Sigmoid colon (tissue), 7 donors: ENCODE results near the gene FCRLB. TPM values are rescaled to one million over a fixed set of nuclear protein-coding genes. Genes with fewer than 3 reads are reported as not detected.

Experiments used
- DNase-seq: peaks from one replicate; pipeline ENCODE4 v3.0.0-alpha.2; 2019
- H3K27ac ChIP-seq, 4 donors: fragments of 200-600 bp; sonication (generic); one replicate each; pipeline ENCODE4 v1.5.1; 2016 to 2019; ENCODE audit warnings: mild to moderate bottlenecking in 1 of 4
- H3K27me3 ChIP-seq, 3 donors: fragments of 200-600 bp; sonication (generic); one replicate each; pipeline ENCODE4 v1.5.1; 2019; ENCODE audit warnings: mild to moderate bottlenecking in 1 of 3
- H3K36me3 ChIP-seq, 4 donors: fragments of 200-600 bp; sonication (generic); one replicate each; pipeline ENCODE4 v1.5.1; 2016 to 2019
- H3K4me1 ChIP-seq, 4 donors: fragments of 200-600 bp; sonication (generic); one replicate each; pipeline ENCODE4 v1.5.1; 2017 to 2019
- H3K4me3 ChIP-seq, 4 donors: fragments of 200-600 bp; sonication (generic); one replicate each; pipeline ENCODE4 v1.5.1; 2017 to 2019; ENCODE audit warnings: mild to moderate bottlenecking in 2 of 4, moderate library complexity in 1 of 4
- H3K9me3 ChIP-seq, 4 donors: fragments of 200-600 bp in 3 of 4; sonication (generic) in 3 of 4; one replicate each; pipeline versions ENCODE4 v1.5.1 to v1.6.1; 2013 to 2019
- EP300 ChIP-seq, 4 donors: sonication (generic); formaldehyde crosslinking; IDR thresholded peaks; one replicate each; pipeline ENCODE4 v1.6.1; 2017; ENCODE audit warnings: antibody characterized with exemption in 4 of 4
- POLR2A ChIP-seq, 2 donors: fragments of 450-650 bp; IDR thresholded peaks; one replicate each; pipeline ENCODE4 v1.6.1; 2016; ENCODE audit warnings: antibody characterized with exemption in 2 of 2, mild to moderate bottlenecking in 2 of 2, moderate library complexity in 2 of 2
- POLR2AphosphoS5 ChIP-seq, 4 donors: sonication (generic); formaldehyde crosslinking; IDR thresholded peaks; one replicate each; pipeline ENCODE4 v1.6.1; 2017; ENCODE audit warnings: antibody characterized with exemption in 4 of 4
- WGBS, 2 donors: extraction: QIAGEN DNeasy Blood & Tissue Kit; methylation state at CpG; one replicate each; pipeline ENCODE4 v1.1.7; 2013; 5-methylcytosine and 5-hydroxymethylcytosine counted together
- intact Hi-C: fragments of 100-400 bp; cut with DNase I; formaldehyde crosslinking; loops from one replicate; pipeline ENCODE4 v1.15.1; 2023
- polyA plus RNA-seq, 3 donors: library from polyadenylated mRNA; stranded (reverse); fragments of 200-250 nt; gene quantifications; one replicate each; pipeline ENCODE4 v1.2.3, GENCODE V29; 2013
- total RNA-seq, 4 donors: library from RNA; depleted of rRNA; stranded (reverse); fragments of >200 nt; gene quantifications; one replicate each; pipeline ENCODE4 v1.1.0, GENCODE V29; 2016
- TF ChIP-seq, protein P1 (sequence below), 4 experiments: fragments of 450-650 bp in 3 of 4; fragments of 200-600 bp in 1 of 4; IDR thresholded peaks; one replicate each; pipeline ENCODE4 v1.5.1; 2016 to 2019; ENCODE audit warnings: antibody characterized with exemption in 4 of 4, mild to moderate bottlenecking in 3 of 4, moderate library complexity in 2 of 4
- donor health status: healthy with polysubstance abuse.
- donor health status: Bipolar disorder and iron deficiency.
- donor health status: healthy.

FCRLB gene
- total and polyA plus RNA-seq, 7 donors, result 0.23 to 0.95 (median 0.82) TPM; not detected in 2

- no peaks in the 10 kb centered on the region for H3K36me3 ChIP-seq
- no peak overlapping the region for H3K4me3 ChIP-seq
- WGBS, 2 donors, result 79 to 90% methylated on average over 2 of the region's 2 CpGs
- H3K27ac ChIP-seq, result no peak overlapping the region
- intact Hi-C loops, result no loop called here
- H3K27me3 ChIP-seq, result no peaks in the 10 kb centered on the region
- H3K4me1 ChIP-seq, result no peaks in the 10 kb centered on the region
- TF ChIP-seq POLR2A (IDR thresholded peaks at IDR 0.05) (no peak), POLR2AphosphoS5 (IDR thresholded peaks at IDR 0.05) (no peak), EP300 (IDR thresholded peaks at IDR 0.05) (no peak)
- TF ChIP-seq, protein P1, sequence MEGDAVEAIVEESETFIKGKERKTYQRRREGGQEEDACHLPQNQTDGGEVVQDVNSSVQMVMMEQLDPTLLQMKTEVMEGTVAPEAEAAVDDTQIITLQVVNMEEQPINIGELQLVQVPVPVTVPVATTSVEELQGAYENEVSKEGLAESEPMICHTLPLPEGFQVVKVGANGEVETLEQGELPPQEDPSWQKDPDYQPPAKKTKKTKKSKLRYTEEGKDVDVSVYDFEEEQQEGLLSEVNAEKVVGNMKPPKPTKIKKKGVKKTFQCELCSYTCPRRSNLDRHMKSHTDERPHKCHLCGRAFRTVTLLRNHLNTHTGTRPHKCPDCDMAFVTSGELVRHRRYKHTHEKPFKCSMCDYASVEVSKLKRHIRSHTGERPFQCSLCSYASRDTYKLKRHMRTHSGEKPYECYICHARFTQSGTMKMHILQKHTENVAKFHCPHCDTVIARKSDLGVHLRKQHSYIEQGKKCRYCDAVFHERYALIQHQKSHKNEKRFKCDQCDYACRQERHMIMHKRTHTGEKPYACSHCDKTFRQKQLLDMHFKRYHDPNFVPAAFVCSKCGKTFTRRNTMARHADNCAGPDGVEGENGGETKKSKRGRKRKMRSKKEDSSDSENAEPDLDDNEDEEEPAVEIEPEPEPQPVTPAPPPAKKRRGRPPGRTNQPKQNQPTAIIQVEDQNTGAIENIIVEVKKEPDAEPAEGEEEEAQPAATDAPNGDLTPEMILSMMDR (IDR thresholded peaks at IDR 0.05), result no peak
- H3K9me3 ChIP-seq, result no peaks in the 10 kb centered on the region
- DNase-seq, result no peak
Observed at GRCh38 chr1:161707503-161707902, 13.8 kb upstream of the FCRLB start.

DNA sequence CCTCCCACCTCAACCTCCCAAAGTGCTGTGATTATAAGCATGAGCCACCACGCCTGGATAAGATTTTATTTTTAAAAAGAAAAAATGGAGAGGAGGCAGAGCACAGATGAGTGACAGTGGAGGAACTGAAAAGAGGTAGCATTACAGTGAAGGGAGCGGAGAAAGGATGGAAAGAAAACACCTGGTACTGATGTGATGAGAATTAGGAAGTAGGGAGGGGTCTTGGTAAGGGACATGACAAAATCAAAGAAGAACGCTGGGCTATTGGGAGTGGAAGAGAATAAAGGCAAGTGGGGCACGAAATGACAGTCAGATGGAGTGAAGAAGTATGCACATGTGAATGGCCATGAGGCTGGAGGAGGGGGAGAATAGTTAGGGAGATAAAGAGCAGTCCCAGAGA lies 12.0 kb upstream of the FCRLB start:
- WGBS, 2 donors, result 68 to 78% methylated on average over 4 of the region's 4 CpGs
- intact Hi-C loops, result no loop called here

DNA sequence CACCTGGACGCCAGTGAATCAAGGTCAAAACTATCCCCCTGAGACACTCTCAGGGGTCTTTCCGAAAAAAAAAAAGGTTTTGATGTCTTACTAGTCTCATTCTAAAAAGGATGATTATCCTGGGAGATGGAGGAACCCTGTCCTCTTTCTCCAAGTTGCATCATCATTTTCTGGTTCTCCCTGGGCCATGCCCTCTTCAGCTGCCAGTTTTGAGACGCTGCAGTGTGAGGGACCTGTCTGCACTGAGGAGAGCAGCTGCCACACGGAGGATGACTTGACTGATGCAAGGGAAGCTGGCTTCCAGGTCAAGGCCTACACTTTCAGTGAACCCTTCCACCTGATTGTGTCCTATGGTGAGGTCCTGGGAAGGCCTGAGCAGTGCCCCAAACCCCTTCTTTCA lies 10.8 kb upstream of the FCRLB start:
- Histone ChIP-seq H3K4me1 (no peaks in the 10 kb centered on the region), H3K27me3 (no peaks in the 10 kb centered on the region), H3K36me3 (no peaks in the 10 kb centered on the region), H3K9me3 (no peaks in the 10 kb centered on the region), H3K4me3 (no peak overlapping the region), H3K27ac (no peak overlapping the region)
- DNase-seq, result no peak
- 87 to 88% methylated on average over 4 of the region's 4 CpGs for WGBS, 2 donors
- intact Hi-C loops, result no loop called here
- TF ChIP-seq EP300 (IDR thresholded peaks at IDR 0.05) (no peak), POLR2A (IDR thresholded peaks at IDR 0.05) (no peak), POLR2AphosphoS5 (IDR thresholded peaks at IDR 0.05) (no peak)
- TF ChIP-seq, protein P1 (IDR thresholded peaks at IDR 0.05), result no peak

More for the DNA sequence above, 12.0 kb upstream of the FCRLB start:
- H3K4me1 ChIP-seq, result no peaks in the 10 kb centered on the region
- no peak for DNase-seq
- H3K27ac ChIP-seq, result no peak overlapping the region
- no peak overlapping the region for H3K4me3 ChIP-seq
- H3K9me3 ChIP-seq, result no peaks in the 10 kb centered on the region
- no peaks in the 10 kb centered on the region for H3K27me3 ChIP-seq
- TF ChIP-seq POLR2AphosphoS5 (IDR thresholded peaks at IDR 0.05), result no peak
- TF ChIP-seq, protein P1 (IDR thresholded peaks at IDR 0.05), result no peak
- TF ChIP-seq EP300 (IDR thresholded peaks at IDR 0.05), result no peak
- no peak for TF ChIP-seq POLR2A (IDR thresholded peaks at IDR 0.05)
- H3K36me3 ChIP-seq, result no peaks in the 10 kb centered on the region

DNA sequence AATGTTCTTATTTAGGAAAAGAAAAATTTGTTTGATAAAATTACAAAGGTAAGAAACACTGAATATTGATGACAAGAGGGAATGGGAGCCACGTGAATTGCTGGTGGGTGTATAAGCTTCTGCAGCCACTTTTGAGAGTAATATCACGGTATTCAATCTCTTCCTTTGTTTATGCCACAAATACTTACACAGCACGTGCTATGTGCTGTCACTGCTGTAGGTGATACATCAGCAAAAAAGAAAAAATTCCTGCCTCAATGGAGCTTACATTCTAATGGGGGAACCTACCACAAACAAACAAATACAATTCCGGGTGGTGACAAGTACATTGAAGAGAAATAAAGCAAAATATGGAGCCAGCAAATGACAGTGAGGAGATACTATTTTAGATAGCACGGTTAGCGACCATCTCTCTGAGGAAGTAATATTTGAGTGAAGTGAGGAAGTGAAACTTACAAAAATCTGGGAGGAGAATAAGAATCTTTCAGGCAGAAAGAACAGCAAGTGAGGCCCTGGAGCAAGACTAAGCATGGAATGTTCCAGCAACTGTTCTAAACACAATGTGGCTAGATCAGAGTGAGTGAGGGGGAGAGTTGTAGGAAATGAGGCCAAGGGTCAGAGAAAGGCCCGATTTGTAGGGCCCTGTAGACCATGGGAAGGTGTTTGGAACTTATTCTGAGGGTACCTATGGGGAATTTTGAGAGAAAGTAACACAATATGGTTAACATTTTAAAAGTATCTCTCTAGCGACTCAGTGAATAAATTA lies 2.6 kb upstream of the FCRLB start:
- Histone ChIP-seq H3K9me3 (no peaks in the 10 kb centered on the region), H3K27ac (no peak overlapping the region), H3K4me1 (no peaks in the 10 kb centered on the region), H3K36me3 (no peaks in the 10 kb centered on the region), H3K27me3 (peaks cover 0 to 12% (median 5%) of the 10 kb centered on the region in 3 donors), H3K4me3 (no peak overlapping the region)
- DNase-seq, result no peak
- 55 to 77% methylated on average over 8 of the region's 8 CpGs for WGBS, 2 donors
- TF ChIP-seq, protein P1 (IDR thresholded peaks at IDR 0.05), result no peak
- TF ChIP-seq POLR2AphosphoS5 (IDR thresholded peaks at IDR 0.05) (no peak), EP300 (IDR thresholded peaks at IDR 0.05) (no peak)
- intact Hi-C loops, result no loop called here

DNA sequence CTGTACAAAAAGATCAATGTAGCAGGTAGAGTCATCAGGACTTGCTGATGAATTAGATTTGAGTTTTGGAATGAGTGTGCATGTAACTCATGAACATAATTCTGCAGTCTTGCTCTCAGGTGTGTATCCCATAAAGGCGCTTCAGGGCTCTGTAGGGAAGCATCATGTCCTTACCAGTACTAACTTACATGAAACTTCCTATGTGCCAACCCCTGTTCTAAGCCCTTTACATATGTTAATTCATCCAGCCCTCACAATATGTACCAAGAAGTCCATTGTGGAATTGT lies 2.1 kb upstream of the FCRLB start:
- Histone ChIP-seq H3K4me1 (no peaks in the 10 kb centered on the region), H3K4me3 (no peak overlapping the region), H3K27me3 (peaks cover 0 to 12% (median 5%) of the 10 kb centered on the region in 3 donors), H3K27ac (no peak overlapping the region), H3K36me3 (no peaks in the 10 kb centered on the region), H3K9me3 (no peaks in the 10 kb centered on the region)
- TF ChIP-seq POLR2A (IDR thresholded peaks at IDR 0.05) (no peak), POLR2AphosphoS5 (IDR thresholded peaks at IDR 0.05) (no peak), EP300 (IDR thresholded peaks at IDR 0.05) (no peak)
- TF ChIP-seq, protein P1 (IDR thresholded peaks at IDR 0.05), result no peak
- DNase-seq, result no peak
- 90 to 91% methylated on average over 1 of the region's 1 CpG for WGBS, 2 donors
- intact Hi-C loops, result no loop called here
